Measurements from ENCODE around the gene HSD17B2. TPM values are rescaled to one million over a fixed set of nuclear protein-coding genes. Genes with fewer than 3 reads are reported as not detected.

The HSD17B2 gene
- total RNA-seq, 4 donors from 2014 or later: not detected

- no peaks in the 10 kb centered on the region for H3K9me3 ChIP-seq
- H3K27ac ChIP-seq: no peak overlapping the region
- no peak overlapping the region for H3K4me3 ChIP-seq (replicated peaks in 1 of 3)
- no peaks in the 10 kb centered on the region for H3K36me3 ChIP-seq
- TF ChIP-seq, protein P1, sequence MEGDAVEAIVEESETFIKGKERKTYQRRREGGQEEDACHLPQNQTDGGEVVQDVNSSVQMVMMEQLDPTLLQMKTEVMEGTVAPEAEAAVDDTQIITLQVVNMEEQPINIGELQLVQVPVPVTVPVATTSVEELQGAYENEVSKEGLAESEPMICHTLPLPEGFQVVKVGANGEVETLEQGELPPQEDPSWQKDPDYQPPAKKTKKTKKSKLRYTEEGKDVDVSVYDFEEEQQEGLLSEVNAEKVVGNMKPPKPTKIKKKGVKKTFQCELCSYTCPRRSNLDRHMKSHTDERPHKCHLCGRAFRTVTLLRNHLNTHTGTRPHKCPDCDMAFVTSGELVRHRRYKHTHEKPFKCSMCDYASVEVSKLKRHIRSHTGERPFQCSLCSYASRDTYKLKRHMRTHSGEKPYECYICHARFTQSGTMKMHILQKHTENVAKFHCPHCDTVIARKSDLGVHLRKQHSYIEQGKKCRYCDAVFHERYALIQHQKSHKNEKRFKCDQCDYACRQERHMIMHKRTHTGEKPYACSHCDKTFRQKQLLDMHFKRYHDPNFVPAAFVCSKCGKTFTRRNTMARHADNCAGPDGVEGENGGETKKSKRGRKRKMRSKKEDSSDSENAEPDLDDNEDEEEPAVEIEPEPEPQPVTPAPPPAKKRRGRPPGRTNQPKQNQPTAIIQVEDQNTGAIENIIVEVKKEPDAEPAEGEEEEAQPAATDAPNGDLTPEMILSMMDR (IDR thresholded peaks at IDR 0.05): no peak
- no peak for TF ChIP-seq POLR2A (IDR thresholded peaks at IDR 0.05)
- no peaks in the 10 kb centered on the region for H3K4me1 ChIP-seq
- no peak for DNase-seq
- intact Hi-C loops (cut with DNase I): no loop called here
- WGBS, 2 donors: 83 to 84% methylated on average over 4 of the region's 4 CpGs
- no peaks in the 10 kb centered on the region for H3K27me3 ChIP-seq
Measured at GRCh38 chr16:82088483-82088882, 53.4 kb downstream of the HSD17B2 start.

GRCh38 chr16:82091241-82091640 is 56.2 kb downstream of the HSD17B2 start:
- intact Hi-C loops (cut with DNase I): no loop called here
- H3K4me3 ChIP-seq (replicated peaks in 1 of 3): no peak overlapping the region
- WGBS, 2 donors: 90 to 97% methylated on average over 1 of the region's 1 CpG
- TF ChIP-seq, protein P1 (IDR thresholded peaks at IDR 0.05): no peak
- no peak for TF ChIP-seq POLR2A (IDR thresholded peaks at IDR 0.05)
- no peaks in the 10 kb centered on the region for H3K36me3 ChIP-seq
- H3K9me3 ChIP-seq: no peaks in the 10 kb centered on the region
- DNase-seq: no peak
- no peaks in the 10 kb centered on the region for H3K4me1 ChIP-seq
- H3K27me3 ChIP-seq: no peaks in the 10 kb centered on the region
- H3K27ac ChIP-seq: no peak overlapping the region

DNA sequence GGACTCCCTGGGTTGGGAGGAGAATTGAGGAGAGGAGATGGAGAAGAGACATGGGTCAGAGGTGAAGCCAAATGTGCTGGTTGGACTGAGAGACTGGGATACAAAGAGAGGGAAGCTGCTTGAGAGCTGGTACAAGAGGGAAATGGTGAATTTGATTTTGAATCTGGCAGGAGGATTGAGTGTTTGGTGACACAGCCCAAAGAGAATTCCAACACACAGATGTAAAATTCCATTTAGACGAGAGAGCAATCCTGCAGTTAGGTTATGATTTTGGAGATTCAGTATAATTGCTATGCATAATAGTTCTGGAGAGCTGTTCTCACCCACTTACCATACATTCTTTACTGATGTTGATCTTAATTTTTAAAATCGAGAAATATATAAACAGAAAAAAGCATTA is 57.7 kb downstream of the HSD17B2 start:
- TF ChIP-seq POLR2A (IDR thresholded peaks at IDR 0.05): no peak
- TF ChIP-seq, protein P1 (IDR thresholded peaks at IDR 0.05): no peak
- no peak overlapping the region for H3K27ac ChIP-seq
- DNase-seq: no peak
- WGBS, 2 donors: 80 to 87% methylated on average over 2 of the region's 2 CpGs
- H3K9me3 ChIP-seq: no peaks in the 10 kb centered on the region
- H3K4me1 ChIP-seq: no peaks in the 10 kb centered on the region
- no peaks in the 10 kb centered on the region for H3K36me3 ChIP-seq
- no peaks in the 10 kb centered on the region for H3K27me3 ChIP-seq
- intact Hi-C loops (cut with DNase I): no loop called here
- H3K4me3 ChIP-seq (replicated peaks in 1 of 3): no peak overlapping the region

DNA sequence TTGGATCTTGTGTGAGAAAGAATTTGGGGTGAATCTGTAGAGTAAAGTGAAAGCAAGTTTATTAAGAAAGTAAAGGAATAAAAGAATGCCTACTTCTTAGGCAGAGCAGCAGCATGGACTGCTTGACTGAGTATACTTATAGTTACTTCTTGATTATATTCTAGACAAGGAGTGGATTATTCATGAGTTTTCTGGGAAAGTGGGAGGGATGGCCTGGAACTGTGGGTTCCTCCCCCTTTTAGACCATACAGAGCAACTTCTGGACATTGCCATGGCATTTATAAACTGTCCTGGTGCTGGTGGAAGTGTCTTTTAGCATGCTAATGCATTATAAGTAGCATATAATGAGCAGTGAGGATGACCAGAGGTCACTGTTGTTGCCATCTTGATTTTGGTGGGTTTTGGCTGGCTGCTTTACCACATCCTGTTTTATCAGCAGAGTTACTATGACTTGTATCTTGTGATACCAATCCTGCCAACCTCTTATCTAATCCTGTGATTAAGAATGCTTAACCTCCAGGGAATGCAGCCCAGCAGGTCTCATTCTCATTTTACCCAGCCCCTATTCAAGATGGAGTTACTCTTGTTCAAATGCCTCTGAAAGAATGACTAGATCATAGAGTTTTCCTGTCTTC is 58.7 kb downstream of the HSD17B2 start:
- no peak for DNase-seq
- no peak for TF ChIP-seq POLR2A (IDR thresholded peaks at IDR 0.05)
- TF ChIP-seq, protein P1 (IDR thresholded peaks at IDR 0.05): no peak
- H3K36me3 ChIP-seq: no peaks in the 10 kb centered on the region
- no peaks in the 10 kb centered on the region for H3K4me1 ChIP-seq
- H3K27me3 ChIP-seq: no peaks in the 10 kb centered on the region
- intact Hi-C loops (cut with DNase I): no loop called here
- no peaks in the 10 kb centered on the region for H3K9me3 ChIP-seq
- H3K4me3 ChIP-seq (replicated peaks in 1 of 3): no peak overlapping the region
- H3K27ac ChIP-seq: no peak overlapping the region

- H3K36me3 ChIP-seq: no peaks in the 10 kb centered on the region
- H3K27me3 ChIP-seq: no peaks in the 10 kb centered on the region
- H3K4me3 ChIP-seq (replicated peaks in 1 of 3): no peak overlapping the region
- H3K9me3 ChIP-seq: no peaks in the 10 kb centered on the region
- TF ChIP-seq, protein P1 (IDR thresholded peaks at IDR 0.05): no peak
- no peak for TF ChIP-seq POLR2A (IDR thresholded peaks at IDR 0.05)
- H3K27ac ChIP-seq: no peak overlapping the region
- WGBS, 2 donors: 40 to 44% methylated on average over 8 of the region's 8 CpGs
- no peak for DNase-seq
- intact Hi-C loops (cut with DNase I): no loop called here
- H3K4me1 ChIP-seq: no peaks in the 10 kb centered on the region
Measured at GRCh38 chr16:82094942-82095540, 60.0 kb downstream of the HSD17B2 start.
